Activated naive CD8-positive, alpha-beta T cell (primary cell): ENCODE measurements around the gene ENTHD1.

Experiments
- H3K27ac Mint-ChIP-seq: one replicate; pipeline ENCODE4 v1.8.0; 2021; ENCODE audit warnings: mixed read lengths
- H3K27me3 Mint-ChIP-seq: one replicate; pipeline ENCODE4 v1.8.0; 2021; ENCODE audit warnings: mixed read lengths
- H3K36me3 Mint-ChIP-seq: one replicate; pipeline ENCODE4 v1.8.0; 2021; ENCODE audit warnings: mixed read lengths
- H3K4me1 Mint-ChIP-seq: one replicate; pipeline ENCODE4 v1.8.0; 2021; ENCODE audit warnings: low read depth, mixed read lengths
- H3K4me3 Mint-ChIP-seq: one replicate; pipeline ENCODE4 v1.8.0; 2021; ENCODE audit warnings: mild to moderate bottlenecking, mixed read lengths
- H3K9me3 Mint-ChIP-seq: one replicate; pipeline ENCODE4 v1.8.0; 2021; ENCODE audit warnings: low read depth, mixed read lengths

ENTHD1 gene

DNA sequence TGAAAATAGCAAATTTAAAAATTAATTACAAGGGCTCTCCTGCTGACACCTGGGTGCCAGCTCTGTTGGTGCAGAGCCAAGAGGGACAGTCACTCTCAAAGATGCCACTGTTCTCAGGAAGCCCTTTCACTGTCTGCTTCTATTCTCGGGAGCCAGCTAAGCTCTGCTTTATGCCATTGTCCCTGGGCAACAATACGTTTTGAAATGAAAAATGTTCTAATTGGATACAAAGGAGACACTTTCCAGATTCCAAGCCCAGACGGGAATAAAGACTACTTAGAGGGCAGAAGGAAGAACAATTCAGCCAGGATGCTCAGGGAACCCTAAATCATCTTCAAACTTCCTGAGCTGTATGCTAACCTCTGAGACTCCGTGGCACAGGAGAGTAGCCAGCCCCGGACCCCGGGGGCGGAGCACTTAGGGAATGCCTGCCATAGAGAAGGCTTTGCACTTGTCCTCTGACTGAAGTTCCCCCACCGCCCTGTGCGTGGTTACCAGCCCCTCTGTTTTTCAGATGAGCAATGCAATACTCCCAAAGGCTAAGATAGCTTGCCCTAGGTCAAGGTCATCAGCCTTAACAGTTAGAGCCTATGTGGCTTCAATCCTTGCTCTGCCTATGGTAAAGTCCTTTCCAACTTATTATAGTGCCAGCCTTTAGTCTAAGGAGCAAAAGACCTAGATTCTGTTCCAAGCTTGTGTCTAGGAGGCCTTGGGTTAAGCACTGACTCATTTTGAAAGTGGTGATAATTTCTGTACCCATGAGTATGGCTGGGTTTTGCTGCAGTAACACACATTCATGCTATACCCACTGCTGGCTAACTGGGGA, 172.1 kb downstream of the ENTHD1 start:
- Mint-ChIP-seq H3K36me3 (no peaks in the 10 kb centered on the region), H3K4me1 (no peaks in the 10 kb centered on the region), H3K4me3 (no peak overlapping the region), H3K27me3 (no peaks in the 10 kb centered on the region), H3K27ac (no peak overlapping the region), H3K9me3 (no peaks in the 10 kb centered on the region)

DNA sequence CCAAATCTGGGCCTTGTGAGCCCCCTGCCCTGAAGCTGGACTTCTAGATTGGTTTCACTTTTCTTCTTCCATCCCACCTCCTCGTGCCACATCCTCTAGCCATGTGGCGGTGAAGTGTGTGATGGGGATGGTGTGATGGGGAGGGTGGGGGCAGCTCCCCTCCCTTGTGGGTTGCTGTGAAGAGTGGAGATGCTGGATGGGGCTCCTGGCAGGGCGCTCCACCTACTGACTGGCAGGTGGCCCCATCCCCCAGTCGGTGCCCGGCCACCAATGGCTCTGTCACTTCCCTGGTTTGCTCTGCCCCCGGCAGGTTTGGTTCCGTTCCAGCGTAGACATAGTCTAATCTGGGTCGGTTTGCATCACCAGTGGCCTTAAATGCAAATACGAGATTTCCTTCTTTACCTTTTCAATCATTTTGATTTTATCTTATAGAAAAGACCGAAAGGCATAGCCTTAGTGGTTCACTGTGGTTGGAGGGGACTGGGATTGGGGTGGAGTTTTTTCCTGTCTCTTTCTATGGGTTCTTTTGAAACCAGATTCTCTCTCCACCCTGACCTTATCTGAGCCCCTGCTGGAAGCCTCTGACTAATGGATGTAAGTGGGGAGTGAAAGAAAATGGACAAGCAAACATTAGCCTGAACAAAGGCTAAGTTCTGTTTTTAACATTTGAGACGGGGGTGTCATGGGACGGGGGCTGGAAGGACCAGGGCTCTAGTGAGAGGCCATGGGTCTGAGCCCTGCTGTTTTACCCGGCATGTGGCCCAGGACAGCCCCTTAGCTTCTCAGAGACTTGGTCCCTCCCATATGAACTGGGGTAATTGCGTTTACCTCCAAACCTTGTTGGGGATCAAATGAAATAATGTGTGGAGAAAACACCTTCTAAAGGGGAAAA, 173.8 kb downstream of the ENTHD1 start:
- no peaks in the 10 kb centered on the region for H3K9me3 Mint-ChIP-seq
- H3K27ac Mint-ChIP-seq: no peak overlapping the region
- no peaks in the 10 kb centered on the region for H3K36me3 Mint-ChIP-seq
- H3K4me3 Mint-ChIP-seq: no peak overlapping the region
- no peaks in the 10 kb centered on the region for H3K27me3 Mint-ChIP-seq
- H3K4me1 Mint-ChIP-seq: no peaks in the 10 kb centered on the region

DNA sequence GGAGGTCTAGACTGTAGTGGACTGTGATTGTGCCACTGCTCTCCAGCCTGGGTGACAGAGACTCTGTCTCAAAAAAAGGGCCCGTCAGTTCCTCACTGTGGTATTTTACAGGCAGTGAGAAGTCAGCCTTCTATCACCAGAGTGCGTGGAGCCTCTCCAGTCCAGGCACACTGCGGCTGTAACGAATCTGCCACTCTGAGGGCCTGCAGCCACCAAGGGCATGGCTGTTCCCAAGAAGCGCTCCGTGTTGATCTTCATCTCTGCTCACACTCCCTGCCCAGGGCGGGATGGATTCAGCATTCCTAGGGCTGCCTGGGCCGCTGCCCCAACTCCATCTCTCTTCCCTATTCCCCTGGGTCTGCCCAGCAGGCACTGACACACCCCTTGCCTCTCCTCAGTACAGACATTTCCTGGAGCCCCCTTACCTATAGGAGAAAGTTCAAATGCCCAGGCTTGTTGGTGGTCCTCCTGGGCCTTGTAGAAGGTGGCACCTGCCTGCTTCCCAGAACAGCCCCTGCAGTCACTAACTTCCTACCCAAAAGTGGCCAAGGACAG, 174.6 kb downstream of the ENTHD1 start:
- Mint-ChIP-seq H3K4me3 (no peak overlapping the region), H3K9me3 (no peaks in the 10 kb centered on the region), H3K27ac (no peak overlapping the region), H3K4me1 (no peaks in the 10 kb centered on the region), H3K27me3 (no peaks in the 10 kb centered on the region), H3K36me3 (no peaks in the 10 kb centered on the region)

DNA sequence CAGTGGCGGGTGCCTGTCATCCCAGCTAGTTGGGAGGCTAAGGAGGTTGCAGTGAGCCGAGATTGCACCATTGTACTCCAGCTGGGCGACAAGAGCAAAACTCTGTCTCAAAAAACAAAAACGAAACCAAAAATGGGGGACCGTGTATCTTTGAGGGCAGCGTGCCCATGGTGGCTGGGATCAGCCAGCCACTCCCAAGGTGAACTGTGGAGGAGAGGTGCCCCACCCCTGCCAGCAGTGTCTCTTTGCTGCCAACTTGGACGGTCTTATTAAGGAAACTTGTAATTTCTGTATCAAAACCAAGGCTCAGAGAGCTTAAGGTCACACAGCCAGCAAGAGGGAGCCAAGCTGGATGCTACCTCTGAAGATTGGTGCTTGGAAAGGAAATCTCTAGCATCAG, 175.4 kb downstream of the ENTHD1 start:
- H3K4me1 Mint-ChIP-seq: no peaks in the 10 kb centered on the region
- H3K36me3 Mint-ChIP-seq: no peaks in the 10 kb centered on the region
- no peak overlapping the region for H3K27ac Mint-ChIP-seq
- H3K27me3 Mint-ChIP-seq: no peaks in the 10 kb centered on the region
- H3K9me3 Mint-ChIP-seq: no peaks in the 10 kb centered on the region
- no peak overlapping the region for H3K4me3 Mint-ChIP-seq

DNA sequence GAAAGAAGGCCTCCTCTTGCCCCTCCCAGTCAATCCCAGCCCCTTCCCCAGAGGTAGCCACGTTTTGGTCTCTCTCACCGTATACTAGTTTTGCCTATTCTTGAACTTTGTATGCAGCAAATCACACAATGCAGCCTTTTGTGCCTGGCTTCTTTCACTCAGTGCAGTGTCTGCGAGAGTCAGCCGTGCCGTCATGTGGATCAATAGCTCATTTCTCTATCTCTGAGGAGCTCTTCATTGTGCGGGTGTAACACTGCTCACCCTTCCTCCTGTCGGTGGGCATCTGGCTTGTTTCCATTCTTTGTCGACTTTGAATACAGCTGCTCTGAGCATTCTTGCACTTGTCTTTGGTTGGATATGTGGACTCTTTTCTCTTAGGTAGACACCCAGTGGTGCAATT, 176.5 kb downstream of the ENTHD1 start:
- H3K27ac Mint-ChIP-seq: no peak overlapping the region
- H3K4me3 Mint-ChIP-seq: no peak overlapping the region

DNA sequence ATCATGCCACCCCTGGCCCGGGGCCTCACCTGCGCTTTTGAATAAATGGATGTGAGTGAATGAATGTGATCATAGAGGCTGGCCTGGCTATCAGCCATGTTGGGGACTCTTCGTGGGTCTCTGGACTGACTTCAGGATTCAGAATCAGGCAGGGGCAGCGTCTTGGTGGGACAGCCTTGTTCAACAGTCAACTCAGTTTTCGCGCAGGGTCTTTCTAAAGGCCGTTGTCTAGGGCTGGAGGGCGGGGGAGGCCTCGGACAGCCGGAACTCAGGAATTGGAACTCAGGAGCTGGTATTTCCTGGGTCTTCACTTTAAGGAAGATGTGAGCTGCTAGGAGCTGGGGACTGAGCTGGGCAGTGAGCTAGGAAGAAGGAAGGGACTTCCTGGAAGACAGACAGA, 177.0 kb downstream of the ENTHD1 start:
- no peaks in the 10 kb centered on the region for H3K27me3 Mint-ChIP-seq
- H3K36me3 Mint-ChIP-seq: no peaks in the 10 kb centered on the region
- H3K27ac Mint-ChIP-seq: no peak overlapping the region
- no peak overlapping the region for H3K4me3 Mint-ChIP-seq
- no peaks in the 10 kb centered on the region for H3K9me3 Mint-ChIP-seq
- no peaks in the 10 kb centered on the region for H3K4me1 Mint-ChIP-seq

More for the DNA sequence above, 176.5 kb downstream of the ENTHD1 start:
- H3K9me3 Mint-ChIP-seq: no peaks in the 10 kb centered on the region
- no peaks in the 10 kb centered on the region for H3K27me3 Mint-ChIP-seq
- no peaks in the 10 kb centered on the region for H3K4me1 Mint-ChIP-seq
- H3K36me3 Mint-ChIP-seq: no peaks in the 10 kb centered on the region

DNA sequence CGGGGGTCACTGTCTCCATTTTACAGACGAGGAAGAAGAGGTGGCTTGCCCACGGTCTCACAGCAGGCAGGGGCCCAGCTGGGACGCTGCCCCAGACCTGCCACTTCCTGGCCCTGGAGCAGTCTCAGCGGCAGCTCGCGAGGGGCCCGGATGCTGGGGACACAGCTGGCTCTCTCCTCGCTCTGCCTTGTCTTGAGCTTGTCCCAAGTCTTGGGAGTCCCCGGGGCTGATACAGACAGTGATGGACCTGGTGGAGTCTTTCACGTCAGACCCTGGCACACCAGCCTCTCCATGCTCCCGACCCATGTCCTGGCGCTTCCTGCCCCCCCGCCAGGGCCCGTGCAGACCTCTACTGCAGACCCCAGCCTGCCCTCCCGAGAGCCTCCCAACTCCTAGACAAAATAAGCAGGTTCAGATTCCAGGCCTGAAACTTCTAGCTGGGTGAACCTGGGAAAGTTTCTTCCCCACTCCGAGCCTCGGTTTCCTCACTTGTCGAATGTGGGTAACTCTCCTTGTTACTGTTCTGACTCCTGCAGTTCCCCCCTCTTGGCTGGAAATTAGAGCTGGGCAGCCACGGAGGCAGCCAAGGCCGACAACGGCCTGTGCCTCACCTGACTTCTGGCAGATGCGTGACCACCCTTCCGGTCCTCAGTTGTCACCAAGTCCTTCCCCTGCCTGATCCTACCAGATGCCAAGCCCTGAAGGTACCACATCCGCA, 177.6 kb downstream of the ENTHD1 start:
- no peaks in the 10 kb centered on the region for H3K27me3 Mint-ChIP-seq
- no peak overlapping the region for H3K4me3 Mint-ChIP-seq
- no peaks in the 10 kb centered on the region for H3K9me3 Mint-ChIP-seq
- no peak overlapping the region for H3K27ac Mint-ChIP-seq
- H3K36me3 Mint-ChIP-seq: no peaks in the 10 kb centered on the region
- H3K4me1 Mint-ChIP-seq: no peaks in the 10 kb centered on the region

DNA sequence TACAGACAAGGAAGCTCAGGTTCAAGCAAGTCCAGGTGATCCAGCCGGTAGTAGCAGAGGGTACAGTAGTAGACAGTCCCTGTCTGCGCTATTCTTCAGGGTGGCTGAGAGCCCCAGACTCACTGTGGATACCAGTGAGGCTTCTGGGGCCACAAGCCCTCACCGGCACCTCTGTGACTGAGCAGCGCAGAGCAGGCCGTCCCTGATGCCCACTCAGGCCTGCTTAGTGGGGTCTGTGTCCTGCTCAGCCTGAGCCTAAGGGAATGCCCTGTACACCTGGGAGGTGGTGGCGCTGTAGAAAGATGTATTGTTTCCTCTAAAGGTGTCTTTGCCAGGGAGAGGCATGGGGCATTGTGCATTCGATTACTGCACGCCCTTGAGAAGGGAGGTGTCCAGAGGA, 179.2 kb downstream of the ENTHD1 start:
- H3K4me1 Mint-ChIP-seq: no peaks in the 10 kb centered on the region
- no peaks in the 10 kb centered on the region for H3K27me3 Mint-ChIP-seq
- no peaks in the 10 kb centered on the region for H3K9me3 Mint-ChIP-seq
- no peak overlapping the region for H3K27ac Mint-ChIP-seq
- H3K36me3 Mint-ChIP-seq: no peaks in the 10 kb centered on the region
- no peak overlapping the region for H3K4me3 Mint-ChIP-seq

DNA sequence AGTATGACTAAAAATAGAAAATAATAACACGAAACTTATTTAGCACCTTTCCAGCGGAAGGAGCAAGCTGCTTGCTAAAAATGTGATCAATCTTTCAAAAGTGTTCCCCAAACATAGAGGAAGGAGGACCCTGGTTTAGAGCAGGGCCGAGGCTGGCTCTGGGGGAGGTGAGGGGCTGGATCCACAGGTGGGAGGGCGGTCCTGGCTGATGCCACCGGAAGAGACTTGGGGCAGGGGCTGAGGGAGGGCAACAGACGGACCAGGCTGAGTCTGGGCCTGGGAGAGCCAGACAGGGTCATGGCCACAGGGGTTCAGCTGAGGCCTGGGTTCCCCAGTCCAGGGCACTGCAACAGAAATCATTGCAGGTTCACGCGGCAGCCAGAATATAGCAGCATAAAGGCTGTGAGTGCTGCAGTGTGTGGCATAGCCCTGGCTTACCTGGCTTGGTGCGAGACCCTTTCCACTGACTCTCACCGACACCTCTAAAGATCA, 179.7 kb downstream of the ENTHD1 start:
- no peaks in the 10 kb centered on the region for H3K36me3 Mint-ChIP-seq
- H3K27me3 Mint-ChIP-seq: no peaks in the 10 kb centered on the region
- no peak overlapping the region for H3K4me3 Mint-ChIP-seq
- H3K27ac Mint-ChIP-seq: no peak overlapping the region
- no peaks in the 10 kb centered on the region for H3K4me1 Mint-ChIP-seq
- H3K9me3 Mint-ChIP-seq: no peaks in the 10 kb centered on the region

DNA sequence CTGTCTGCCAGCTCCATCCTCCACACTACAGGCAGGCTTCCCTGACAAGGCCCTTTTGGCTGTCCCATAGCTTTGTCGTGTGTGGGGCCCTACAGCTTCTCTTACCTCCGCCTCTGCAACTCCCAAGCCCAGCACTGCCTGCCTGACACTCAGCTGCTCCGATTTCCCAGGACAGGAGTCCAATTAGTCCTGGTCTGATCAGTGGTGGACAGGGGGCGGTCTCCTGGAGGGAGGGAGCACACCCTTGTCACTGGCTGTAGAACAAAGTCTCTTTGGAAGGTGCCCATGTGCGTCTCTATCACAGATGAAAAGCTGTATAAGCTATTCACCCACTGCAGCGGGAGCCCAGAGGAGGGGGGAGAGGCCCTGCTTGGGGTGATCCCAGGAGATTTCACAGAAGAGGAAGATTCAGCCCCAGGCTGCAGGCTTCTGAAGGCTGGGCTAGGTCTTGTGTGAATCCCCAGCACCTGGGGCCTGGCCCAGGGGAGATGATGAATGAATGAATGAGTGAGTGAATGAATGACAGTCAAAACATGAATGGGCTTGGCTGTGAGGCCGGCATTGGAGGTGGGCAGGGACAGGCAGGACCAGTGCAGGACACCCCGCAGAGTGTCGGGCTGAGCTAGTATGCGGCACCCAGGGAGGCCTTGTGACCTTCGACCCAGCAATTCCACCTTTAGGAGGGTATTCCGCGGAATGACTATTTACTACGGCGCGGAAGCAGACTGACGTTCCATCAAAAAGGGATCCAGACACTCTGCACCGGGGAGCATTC, 180.6 kb downstream of the ENTHD1 start:
- no peaks in the 10 kb centered on the region for H3K9me3 Mint-ChIP-seq
- no peak overlapping the region for H3K27ac Mint-ChIP-seq

DNA sequence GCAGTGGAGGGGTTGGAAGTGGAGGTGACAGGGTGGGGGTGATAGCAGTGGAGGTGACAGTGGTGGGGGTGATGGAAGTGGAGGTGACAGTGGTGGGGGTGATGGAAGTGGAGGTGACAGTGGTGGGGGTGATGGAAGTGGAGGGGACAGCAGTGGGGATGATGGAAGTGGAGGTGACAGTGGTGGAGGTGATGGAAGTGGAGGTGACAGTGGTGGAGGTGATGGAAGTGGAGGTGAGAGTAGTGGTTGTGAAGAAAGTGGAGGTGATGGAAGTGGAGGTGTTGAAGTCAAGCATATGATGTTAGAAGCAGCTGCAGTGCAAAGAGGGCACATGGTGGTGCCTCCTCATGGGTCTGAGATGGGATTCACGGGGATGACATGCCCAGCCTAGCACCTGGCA, 181.5 kb downstream of the ENTHD1 start:
- no peak overlapping the region for H3K27ac Mint-ChIP-seq

More for the DNA sequence above, 180.6 kb downstream of the ENTHD1 start:
- Mint-ChIP-seq H3K4me1 (no peaks in the 10 kb centered on the region), H3K4me3 (no peak overlapping the region), H3K27me3 (no peaks in the 10 kb centered on the region), H3K36me3 (no peaks in the 10 kb centered on the region)

DNA sequence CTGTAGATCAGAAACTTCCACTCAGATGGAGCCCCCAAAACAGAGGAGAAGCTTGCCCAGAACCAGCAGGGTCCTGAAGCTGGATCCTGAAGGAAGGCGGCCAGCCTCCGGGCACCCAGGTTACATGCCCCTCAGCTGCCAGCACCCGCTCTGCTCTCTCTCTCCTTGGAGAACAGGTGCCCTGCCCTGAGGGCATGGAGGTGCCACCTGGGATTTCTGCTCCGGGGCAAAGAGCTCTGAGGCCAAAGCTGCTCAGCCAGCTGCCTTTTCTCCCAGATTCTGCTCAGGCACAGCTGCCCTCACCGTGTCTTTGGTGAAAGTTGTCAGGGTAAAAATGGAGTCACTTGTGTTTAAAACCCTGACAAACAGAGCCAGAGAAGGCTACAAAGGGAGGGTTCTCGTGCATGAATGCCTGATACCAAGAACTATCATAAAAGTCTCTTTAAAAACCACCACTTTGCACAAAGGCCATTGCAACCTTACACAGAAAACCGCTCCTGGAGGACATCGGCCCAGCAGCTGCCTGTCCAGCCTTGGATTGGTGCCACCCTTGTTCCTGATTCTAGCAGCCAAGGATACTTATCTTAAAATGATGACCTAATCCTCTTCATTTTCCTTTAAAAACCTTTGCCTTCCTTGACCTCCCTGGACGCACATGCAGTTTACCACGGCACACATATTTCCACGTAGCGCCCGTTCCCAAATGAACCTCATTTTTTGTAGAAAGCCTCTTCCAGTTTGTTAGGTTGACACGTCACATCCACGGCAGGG, 183.0 kb downstream of the ENTHD1 start:
- H3K9me3 Mint-ChIP-seq: no peaks in the 10 kb centered on the region
- no peak overlapping the region for H3K27ac Mint-ChIP-seq
- H3K4me3 Mint-ChIP-seq: no peak overlapping the region
- no peaks in the 10 kb centered on the region for H3K4me1 Mint-ChIP-seq
- H3K36me3 Mint-ChIP-seq: no peaks in the 10 kb centered on the region
- no peaks in the 10 kb centered on the region for H3K27me3 Mint-ChIP-seq

More for the DNA sequence above, 181.5 kb downstream of the ENTHD1 start:
- Mint-ChIP-seq H3K4me1 (no peaks in the 10 kb centered on the region), H3K4me3 (no peak overlapping the region), H3K36me3 (no peaks in the 10 kb centered on the region), H3K9me3 (no peaks in the 10 kb centered on the region), H3K27me3 (no peaks in the 10 kb centered on the region)

DNA sequence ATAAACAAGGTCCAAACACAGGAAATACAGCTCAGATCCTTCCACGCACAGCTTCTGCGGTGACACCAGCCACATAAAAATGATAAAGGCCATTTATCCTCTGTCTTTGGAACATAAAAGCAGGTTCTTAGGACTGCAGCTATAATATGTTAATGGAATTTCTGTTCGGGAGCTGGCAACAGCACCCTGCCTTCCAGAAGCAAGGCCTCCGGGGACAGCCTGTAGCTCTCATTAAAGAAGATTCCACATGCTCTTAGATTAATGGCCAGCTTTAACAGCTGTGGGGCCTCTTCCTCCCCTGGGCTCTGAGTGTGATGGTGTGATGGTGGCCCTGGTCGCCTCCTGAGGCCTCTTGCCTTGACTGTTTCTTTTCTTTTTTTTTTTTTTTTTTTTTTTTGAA, 185.7 kb downstream of the ENTHD1 start:
- H3K4me3 Mint-ChIP-seq: no peak overlapping the region

More for the DNA sequence above, 185.7 kb downstream of the ENTHD1 start:
- Mint-ChIP-seq H3K36me3 (no peaks in the 10 kb centered on the region), H3K9me3 (no peaks in the 10 kb centered on the region), H3K27ac (no peak overlapping the region), H3K4me1 (no peaks in the 10 kb centered on the region), H3K27me3 (no peaks in the 10 kb centered on the region)
